Coronary artery (tissue), 2 donors: Measurements from ENCODE around the gene ABCG2.

ENCODE experiments used
- DNase-seq: peaks from one replicate; pipeline ENCODE4 v3.0.0-alpha.2; 2017; ENCODE audit warnings: low spot score
- H3K27ac ChIP-seq, 2 donors: fragments of 200-600 bp; sonication (generic); one replicate each; pipeline ENCODE4 v1.5.1; 2016 to 2019
- H3K4me3 ChIP-seq: fragments of 200-600 bp; sonication (generic); 2 replicates; pipeline ENCODE4 v1.5.1; 2016; ENCODE audit warnings: mild to moderate bottlenecking, moderate library complexity
- CTCF ChIP-seq: fragments of 200-600 bp; sonication (generic); IDR thresholded peaks from one replicate; pipeline ENCODE4 v1.5.1; 2019; ENCODE audit warnings: antibody characterized with exemption

ABCG2 gene

GRCh38 chr4:88097781-88098180 lies 60.7 kb downstream of the ABCG2 start:
- TF ChIP-seq CTCF: no peak
- no peak for DNase-seq
- no peak overlapping the region for H3K27ac ChIP-seq
- no peak overlapping the region for H3K4me3 ChIP-seq

GRCh38 chr4:88097301-88097700 lies 61.1 kb downstream of the ABCG2 start:
- TF ChIP-seq CTCF: no peak
- H3K4me3 ChIP-seq: no peak overlapping the region
- no peak overlapping the region for H3K27ac ChIP-seq
- DNase-seq: no peak

GRCh38 chr4:88093874-88094273 lies 64.6 kb downstream of the ABCG2 start:
- no peak for DNase-seq
- Histone ChIP-seq H3K4me3 (no peak overlapping the region), H3K27ac (no peak overlapping the region)
- TF ChIP-seq CTCF: no peak

- TF ChIP-seq CTCF: no peak
- H3K4me3 ChIP-seq: no peak overlapping the region
- DNase-seq: no peak
- H3K27ac ChIP-seq: no peak overlapping the region
Observed at GRCh38 chr4:88091378-88091777, 67.1 kb downstream of the ABCG2 start.

- TF ChIP-seq CTCF: no peak
- no peak for DNase-seq
- no peak overlapping the region for H3K4me3 ChIP-seq
- no peak overlapping the region for H3K27ac ChIP-seq
Observed at GRCh38 chr4:88090898-88091297, 67.5 kb downstream of the ABCG2 start.

- no peak for DNase-seq
- TF ChIP-seq CTCF: no peak
- H3K4me3 ChIP-seq: no peak overlapping the region
- no peak overlapping the region for H3K27ac ChIP-seq
Observed at GRCh38 chr4:88087004-88087403, 71.4 kb downstream of the ABCG2 start.

- TF ChIP-seq CTCF: no peak
- no peak overlapping the region for H3K4me3 ChIP-seq
- no peak for DNase-seq
- no peak overlapping the region for H3K27ac ChIP-seq
Observed at GRCh38 chr4:88080626-88081025, 77.8 kb downstream of the ABCG2 start.
